GM23338 (cell line): ENCODE data around the gene SORBS1. TPM values are rescaled to one million over a fixed set of nuclear protein-coding genes. Genes with fewer than 3 reads are reported as not detected.

Source experiments
- ATAC-seq: fragments of 200-7000 bp; cut with Tn5 transposase; 3 replicates; pipeline ENCODE4 v1.9.1; 2020
- DNase-seq: peaks from one replicate; pipeline ENCODE4 v3.0.0-alpha.2; 2015; ENCODE audit warnings: low spot score
- H2AFZ ChIP-seq: fragments of 200-600 bp; sonication (generic); 2 replicates; pipeline ENCODE4 v1.8.0; 2016; ENCODE audit warnings: antibody characterized with exemption, mild to moderate bottlenecking, moderate library complexity
- H3F3A ChIP-seq: fragments of 200-600 bp; sonication (generic); replicated peaks from 2 replicates; pipeline ENCODE4 v1.8.0; 2017; ENCODE audit warnings: antibody characterized with exemption, mixed run types, low read depth
- H3K27ac ChIP-seq: fragments of 200-600 bp; sonication (generic); 2 replicates; pipeline ENCODE4 v1.6.1; 2016; ENCODE audit warnings: low read depth
- H3K27me3 ChIP-seq: fragments of 200-600 bp; sonication (generic); 2 replicates; pipeline ENCODE4 v1.8.0; 2016; ENCODE audit warnings: mild to moderate bottlenecking, mixed run types, moderate library complexity; ENCODE audit not compliant: insufficient read depth
- H3K36me3 ChIP-seq: fragments of 200-600 bp; sonication (generic); 2 replicates; pipeline ENCODE4 v1.8.0; 2016; ENCODE audit warnings: mild to moderate bottlenecking; ENCODE audit not compliant: insufficient read depth
- H3K4me1 ChIP-seq: fragments of 200-600 bp; sonication (generic); 2 replicates; pipeline ENCODE4 v1.8.0; 2016; ENCODE audit warnings: mild to moderate bottlenecking, moderate library complexity; ENCODE audit not compliant: insufficient read depth
- H3K4me2 ChIP-seq: fragments of 200-600 bp; sonication (generic); 2 replicates; pipeline ENCODE4 v1.7.1; 2017; ENCODE audit warnings: mixed run types
- H3K4me3 ChIP-seq: fragments of 200-600 bp; sonication (generic); 2 replicates; pipeline ENCODE4 v1.6.1; 2016; ENCODE audit warnings: mixed run types
- H3K79me2 ChIP-seq: fragments of 200-600 bp; sonication (generic); replicated peaks from 2 replicates; pipeline ENCODE4 v1.8.0; 2017; ENCODE audit warnings: mild to moderate bottlenecking; ENCODE audit not compliant: insufficient read depth
- H3K9me2 ChIP-seq: fragments of 200-600 bp; sonication (generic); 2 replicates; pipeline ENCODE4 v1.8.0; 2017; ENCODE audit not compliant: insufficient read depth
- H4K20me1 ChIP-seq: fragments of 200-600 bp; sonication (generic); replicated peaks from 2 replicates; pipeline ENCODE4 v1.8.0; 2017; ENCODE audit warnings: mild to moderate bottlenecking; ENCODE audit not compliant: insufficient read depth
- H3K27ac Mint-ChIP-seq: 2 replicates; pipeline ENCODE4 v1.8.0; 2020; ENCODE audit warnings: inconsistent platforms, mild to moderate bottlenecking, moderate library complexity, mixed read lengths
- H3K27me3 Mint-ChIP-seq: 3 replicates; pipeline ENCODE4 v1.8.0; 2022; ENCODE audit warnings: low read depth, mild to moderate bottlenecking, moderate library complexity, mixed read lengths, inconsistent platforms; ENCODE audit not compliant: insufficient read depth, poor library complexity
- H3K36me3 Mint-ChIP-seq: 3 replicates; pipeline ENCODE4 v1.8.0; 2021; ENCODE audit warnings: low read depth, mild to moderate bottlenecking, inconsistent platforms, moderate library complexity, mixed read lengths
- H3K4me1 Mint-ChIP-seq: 3 replicates; pipeline ENCODE4 v1.8.0; 2020; ENCODE audit warnings: mild to moderate bottlenecking, inconsistent platforms, mixed read lengths
- H3K4me3 Mint-ChIP-seq: 3 replicates; pipeline ENCODE4 v1.8.0; 2021; ENCODE audit warnings: moderate library complexity, mild to moderate bottlenecking, inconsistent platforms, mixed read lengths
- H3K9me3 Mint-ChIP-seq: 3 replicates; pipeline ENCODE4 v1.8.0; 2020; ENCODE audit warnings: moderate library complexity, mild to moderate bottlenecking, inconsistent platforms, mixed read lengths
- CREB1 ChIP-seq: fragments of 250-450 bp; sonication (Bioruptor Pico); IDR thresholded peaks from 2 replicates; pipeline ENCODE4 v1.5.0; 2020; ENCODE audit warnings: low read depth, mild to moderate bottlenecking, moderate library complexity
- EZH2 ChIP-seq: fragments of 200-600 bp; sonication (generic); IDR thresholded peaks from one replicate; pipeline ENCODE4 v1.8.0; 2017; ENCODE audit warnings: antibody characterized with exemption, mild to moderate bottlenecking, low read depth; ENCODE audit not compliant: unreplicated experiment
- EZH2phosphoT487 ChIP-seq: fragments of 200-600 bp; sonication (generic); IDR thresholded peaks from one replicate; pipeline ENCODE4 v1.8.1; 2018; ENCODE audit warnings: antibody characterized with exemption; ENCODE audit not compliant: unreplicated experiment
- JUNB ChIP-seq: IDR thresholded peaks from one replicate; pipeline ENCODE4 v1.6.1; 2016; ENCODE audit warnings: antibody characterized with exemption; ENCODE audit not compliant: unreplicated experiment
- NANOG ChIP-seq: IDR thresholded peaks from 2 replicates; pipeline ENCODE4 v1.6.1; 2016; ENCODE audit warnings: antibody characterized with exemption, borderline replicate concordance
- POLR2AphosphoS5 ChIP-seq: IDR thresholded peaks from 2 replicates; pipeline ENCODE4 v1.6.1; 2016; ENCODE audit warnings: antibody characterized with exemption, low read depth
- REST ChIP-seq: IDR thresholded peaks from one replicate; pipeline ENCODE4 v1.6.1; 2018; ENCODE audit warnings: antibody characterized with exemption; ENCODE audit not compliant: unreplicated experiment
- STAT1 ChIP-seq: IDR thresholded peaks from one replicate; pipeline ENCODE4 v1.6.1; 2016; ENCODE audit warnings: antibody characterized with exemption; ENCODE audit not compliant: unreplicated experiment
- ZNF114 ChIP-seq: fragments of 250-450 bp; sonication (Bioruptor Pico); IDR thresholded peaks from 2 replicates; pipeline ENCODE4 v1.5.0; 2020; ENCODE audit warnings: mild to moderate bottlenecking, moderate library complexity
- ZNF331 ChIP-seq: fragments of 250-450 bp; sonication (Bioruptor Pico); IDR thresholded peaks from 2 replicates; pipeline ENCODE4 v1.5.0; 2020; ENCODE audit warnings: low read depth, mild to moderate bottlenecking, moderate library complexity
- polyA plus RNA-seq: library from polyadenylated mRNA; unstranded; fragments of >200 nt; fragmentation: Nextera tagmentation; extraction: Ambion mirVana; gene quantifications from 2 replicates; pipeline ENCODE4 v1.2.1, GENCODE V29; 2016
- total RNA-seq: library from RNA; depleted of rRNA; stranded (reverse); fragments of >200 nt; shearing (Covaris generic); gene quantifications from 2 replicates; pipeline ENCODE4 v1.2.3, GENCODE V29; 2014
- TF ChIP-seq, protein P1 (sequence below): IDR thresholded peaks from 2 replicates; pipeline ENCODE4 v1.6.1; 2016; ENCODE audit warnings: antibody characterized with exemption
- TF ChIP-seq, protein P2 (sequence below), 2 experiments: fragments of 200-600 bp in 1 of 2; sonication (generic) in 1 of 2; conservative IDR thresholded peaks; 2 replicates each; pipeline versions ENCODE4 v1.5.1 to v1.6.1; 2016 to 2017; ENCODE audit warnings: antibody characterized with exemption in 2 of 2, low read depth in 2 of 2, mild to moderate bottlenecking in 2 of 2, moderate library complexity in 1 of 2

SORBS1 gene
- total and polyA plus RNA-seq, 2 experiments from 2014 or later: 47.7 to 51.5 TPM

- no peak for TF ChIP-seq EZH2
- TF ChIP-seq CREB1: no peak
- no peak for TF ChIP-seq STAT1
- TF ChIP-seq REST: no peak
- TF ChIP-seq, protein P1, sequence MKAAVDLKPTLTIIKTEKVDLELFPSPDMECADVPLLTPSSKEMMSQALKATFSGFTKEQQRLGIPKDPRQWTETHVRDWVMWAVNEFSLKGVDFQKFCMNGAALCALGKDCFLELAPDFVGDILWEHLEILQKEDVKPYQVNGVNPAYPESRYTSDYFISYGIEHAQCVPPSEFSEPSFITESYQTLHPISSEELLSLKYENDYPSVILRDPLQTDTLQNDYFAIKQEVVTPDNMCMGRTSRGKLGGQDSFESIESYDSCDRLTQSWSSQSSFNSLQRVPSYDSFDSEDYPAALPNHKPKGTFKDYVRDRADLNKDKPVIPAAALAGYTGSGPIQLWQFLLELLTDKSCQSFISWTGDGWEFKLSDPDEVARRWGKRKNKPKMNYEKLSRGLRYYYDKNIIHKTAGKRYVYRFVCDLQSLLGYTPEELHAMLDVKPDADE: no peak
Observed at GRCh38 chr10:95579292-95579691, 18.1 kb upstream of the SORBS1 start (continued).

GRCh38 chr10:95578619-95579018 lies 17.4 kb upstream of the SORBS1 start:
- Histone ChIP-seq H3K9me2 (no peaks in the 10 kb centered on the region), H3K27ac (no peak overlapping the region), H3F3A (no peaks in the 10 kb centered on the region), H2AFZ (no peak overlapping the region), H3K4me1 (no peaks in the 10 kb centered on the region), H4K20me1 (no peaks in the 10 kb centered on the region), H3K36me3 (no peaks in the 10 kb centered on the region), H3K79me2 (no peaks in the 10 kb centered on the region), H3K27me3 (no peaks in the 10 kb centered on the region), H3K4me2 (no peak overlapping the region), H3K4me3 (no peak overlapping the region)
- no peak for DNase-seq
- no peaks in the 10 kb centered on the region for H3K9me3 Mint-ChIP-seq
- no peak overlapping the region for H3K27ac Mint-ChIP-seq
- ATAC-seq: no peak
- no peaks in the 10 kb centered on the region for H3K36me3 Mint-ChIP-seq
- peaks cover 1% of the 10 kb centered on the region for H3K27me3 Mint-ChIP-seq
- no peaks in the 10 kb centered on the region for H3K4me1 Mint-ChIP-seq
- no peak overlapping the region for H3K4me3 Mint-ChIP-seq
- TF ChIP-seq JUNB (no peak), STAT1 (no peak), POLR2AphosphoS5 (no peak), NANOG (no peak), EZH2 (no peak), ZNF331 (CRISPR knock-in tag) (no peak), EZH2phosphoT487 (no peak), ZNF114 (no peak), REST (no peak), CREB1 (no peak)
- TF ChIP-seq, protein P2, sequence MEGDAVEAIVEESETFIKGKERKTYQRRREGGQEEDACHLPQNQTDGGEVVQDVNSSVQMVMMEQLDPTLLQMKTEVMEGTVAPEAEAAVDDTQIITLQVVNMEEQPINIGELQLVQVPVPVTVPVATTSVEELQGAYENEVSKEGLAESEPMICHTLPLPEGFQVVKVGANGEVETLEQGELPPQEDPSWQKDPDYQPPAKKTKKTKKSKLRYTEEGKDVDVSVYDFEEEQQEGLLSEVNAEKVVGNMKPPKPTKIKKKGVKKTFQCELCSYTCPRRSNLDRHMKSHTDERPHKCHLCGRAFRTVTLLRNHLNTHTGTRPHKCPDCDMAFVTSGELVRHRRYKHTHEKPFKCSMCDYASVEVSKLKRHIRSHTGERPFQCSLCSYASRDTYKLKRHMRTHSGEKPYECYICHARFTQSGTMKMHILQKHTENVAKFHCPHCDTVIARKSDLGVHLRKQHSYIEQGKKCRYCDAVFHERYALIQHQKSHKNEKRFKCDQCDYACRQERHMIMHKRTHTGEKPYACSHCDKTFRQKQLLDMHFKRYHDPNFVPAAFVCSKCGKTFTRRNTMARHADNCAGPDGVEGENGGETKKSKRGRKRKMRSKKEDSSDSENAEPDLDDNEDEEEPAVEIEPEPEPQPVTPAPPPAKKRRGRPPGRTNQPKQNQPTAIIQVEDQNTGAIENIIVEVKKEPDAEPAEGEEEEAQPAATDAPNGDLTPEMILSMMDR (conservative IDR thresholded peaks at IDR 0.05; ENCODE audit: low read depth in 2 of 2): no peak
- TF ChIP-seq, protein P1: no peak
